Mucosa of rectum (tissue), 2 donors: ENCODE measurements around the gene LAMP1.

Source experiments
- H3K27ac ChIP-seq, 2 donors: one replicate each; pipeline ENCODE4 v1.7.0; 2013; ENCODE audit warnings: inconsistent platforms in 2 of 2, low read depth in 2 of 2, low read length in 2 of 2
- H3K27me3 ChIP-seq, 2 donors: one replicate each; pipeline ENCODE4 v1.7.0; 2013; ENCODE audit warnings: low read length in 2 of 2; ENCODE audit not compliant: control insufficient read depth in 2 of 2, insufficient read depth in 2 of 2
- H3K36me3 ChIP-seq, 2 donors: one replicate each; pipeline ENCODE4 v1.7.0; 2013; ENCODE audit warnings: low read length in 2 of 2; ENCODE audit not compliant: control insufficient read depth in 2 of 2, insufficient read depth in 2 of 2
- H3K4me1 ChIP-seq, 2 donors: one replicate each; pipeline ENCODE4 v1.7.0; 2013; ENCODE audit warnings: low read length in 2 of 2, mild to moderate bottlenecking in 1 of 2; ENCODE audit not compliant: control insufficient read depth in 2 of 2, insufficient read depth in 2 of 2
- H3K4me3 ChIP-seq, 2 donors: one replicate each; pipeline ENCODE4 v1.7.0; 2013; ENCODE audit warnings: low read length in 2 of 2
- H3K9ac ChIP-seq, 2 donors: one replicate each; pipeline ENCODE4 v1.7.0; 2013; ENCODE audit warnings: low read length in 2 of 2, low read depth in 1 of 2, mild to moderate bottlenecking in 1 of 2
- H3K9me3 ChIP-seq, 2 donors: one replicate each; pipeline ENCODE4 v1.7.0; 2013; ENCODE audit warnings: low read length in 2 of 2; ENCODE audit not compliant: control insufficient read depth in 2 of 2
- donor health status: healthy.
- donor health status: Normal muscosa, but diverticular disease.

The LAMP1 gene

GRCh38 chr13:113325779-113326178 lies 28.7 kb downstream of the LAMP1 start:
- Histone ChIP-seq H3K27ac (no peak overlapping the region), H3K4me1 (no peaks in the 10 kb centered on the region), H3K36me3 (peaks cover 29 to 40% of the 10 kb centered on the region in 2 donors), H3K9ac (no peak overlapping the region), H3K27me3 (no peaks in the 10 kb centered on the region), H3K4me3 (no peak overlapping the region), H3K9me3 (no peaks in the 10 kb centered on the region)

GRCh38 chr13:113327391-113327765 lies 30.3 kb downstream of the LAMP1 start:
- H3K36me3 ChIP-seq: peaks cover 13 to 26% of the 10 kb centered on the region in 2 donors
- no peak overlapping the region for H3K27ac ChIP-seq
- H3K27me3 ChIP-seq: no peaks in the 10 kb centered on the region
- no peaks in the 10 kb centered on the region for H3K9me3 ChIP-seq
- no peak overlapping the region for H3K4me3 ChIP-seq
- no peak overlapping the region for H3K9ac ChIP-seq
- no peaks in the 10 kb centered on the region for H3K4me1 ChIP-seq

DNA sequence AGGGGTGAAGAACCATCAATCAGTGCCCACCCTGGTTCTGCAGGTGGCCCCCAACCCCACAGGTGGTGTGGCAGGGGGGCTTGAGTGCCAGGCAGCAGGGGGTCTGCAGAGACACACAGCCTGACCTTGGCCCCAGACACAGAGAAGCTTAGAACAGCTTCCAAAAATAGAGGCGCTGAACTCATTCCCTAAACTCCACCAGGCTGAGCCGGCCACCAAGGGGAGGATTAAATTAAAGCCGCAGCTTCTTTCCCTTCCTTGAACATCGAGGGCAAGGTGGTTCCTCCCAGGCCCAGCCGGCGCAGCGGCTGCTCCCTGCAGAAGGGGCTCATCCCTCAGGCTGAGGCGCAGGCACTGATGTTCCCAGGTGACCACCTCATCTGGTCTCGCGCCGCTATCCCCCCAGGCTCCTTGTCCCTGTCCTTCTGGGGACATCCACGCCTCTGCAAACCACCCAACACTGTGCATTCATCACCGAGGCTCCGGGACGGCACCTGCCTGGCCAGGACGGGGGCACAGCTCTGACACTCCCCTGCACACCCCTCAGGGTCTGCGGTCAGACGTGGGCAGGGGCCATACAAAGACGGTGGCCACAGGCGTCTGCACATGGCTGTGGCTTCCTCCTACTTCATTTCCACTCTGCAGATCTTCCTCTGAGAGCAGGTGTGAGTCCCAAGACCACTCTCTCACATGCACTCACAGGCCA lies 30.9 kb downstream of the LAMP1 start:
- H3K9ac ChIP-seq: no peak overlapping the region
- H3K4me3 ChIP-seq: no peak overlapping the region
- no peaks in the 10 kb centered on the region for H3K4me1 ChIP-seq
- H3K36me3 ChIP-seq: peaks cover 13 to 24% of the 10 kb centered on the region in 2 donors
- no peaks in the 10 kb centered on the region for H3K27me3 ChIP-seq
- no peaks in the 10 kb centered on the region for H3K9me3 ChIP-seq
- H3K27ac ChIP-seq: no peak overlapping the region

GRCh38 chr13:113328851-113329250 lies 31.8 kb downstream of the LAMP1 start:
- Histone ChIP-seq H3K4me1 (no peaks in the 10 kb centered on the region), H3K4me3 (no peak overlapping the region), H3K27me3 (no peaks in the 10 kb centered on the region), H3K36me3 (peaks cover 7 to 14% of the 10 kb centered on the region in 2 donors), H3K9ac (no peak overlapping the region), H3K9me3 (no peaks in the 10 kb centered on the region), H3K27ac (no peak overlapping the region)

- no peak overlapping the region for H3K27ac ChIP-seq
- H3K4me1 ChIP-seq: no peaks in the 10 kb centered on the region
- H3K4me3 ChIP-seq: no peak overlapping the region
- H3K9ac ChIP-seq: no peak overlapping the region
- H3K27me3 ChIP-seq: no peaks in the 10 kb centered on the region
- H3K9me3 ChIP-seq: no peaks in the 10 kb centered on the region
- peaks cover 0 to 8% of the 10 kb centered on the region in 2 donors for H3K36me3 ChIP-seq
Measured at GRCh38 chr13:113329656-113330312, 32.7 kb downstream of the LAMP1 start.

DNA sequence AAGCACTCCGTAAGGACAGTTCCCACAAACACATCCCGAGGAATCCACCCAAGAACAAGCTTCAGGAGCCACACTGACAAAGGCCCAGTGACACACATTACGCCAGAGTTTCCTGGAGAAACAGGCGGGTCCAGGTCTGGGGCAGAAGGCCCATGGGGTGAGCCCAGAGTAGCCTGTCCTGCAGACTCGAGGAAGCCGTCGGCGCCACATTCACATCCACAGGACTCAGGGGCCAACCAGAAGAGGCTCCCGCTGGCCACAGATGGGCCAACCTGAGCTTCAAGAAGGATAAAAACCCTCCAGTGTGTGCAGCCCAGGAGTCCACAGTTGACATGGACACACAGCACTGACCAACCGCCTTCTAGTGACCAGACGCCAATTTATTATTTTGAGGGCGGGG lies 35.6 kb downstream of the LAMP1 start:
- Histone ChIP-seq H3K4me3 (no peak overlapping the region), H3K4me1 (no peaks in the 10 kb centered on the region), H3K9me3 (no peaks in the 10 kb centered on the region), H3K27ac (no peak overlapping the region), H3K27me3 (no peaks in the 10 kb centered on the region), H3K9ac (no peak overlapping the region), H3K36me3 (no peaks in the 10 kb centered on the region)

DNA sequence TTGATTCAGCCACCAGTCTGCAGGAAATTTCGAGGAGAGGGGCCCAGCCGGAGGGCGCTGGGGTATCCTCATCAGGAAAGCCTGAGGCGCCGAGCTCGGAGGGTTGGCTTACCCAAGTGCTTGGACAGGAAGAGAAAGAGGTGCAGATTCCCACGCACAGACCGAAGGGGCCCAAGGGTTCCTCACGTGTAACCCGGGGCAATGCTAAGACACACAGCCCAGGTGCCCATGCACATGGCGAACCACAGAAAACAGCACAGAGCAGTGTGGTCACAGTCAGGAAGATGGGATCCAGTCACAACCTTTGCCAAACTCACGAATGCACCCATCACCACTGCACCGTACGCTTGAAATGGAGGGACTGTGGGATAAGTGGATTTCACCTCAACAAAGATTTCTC lies 36.0 kb downstream of the LAMP1 start:
- Histone ChIP-seq H3K4me3 (no peak overlapping the region), H3K4me1 (no peaks in the 10 kb centered on the region), H3K9me3 (no peaks in the 10 kb centered on the region), H3K36me3 (peaks cover 0 to under 1% of the 10 kb centered on the region in 2 donors), H3K27me3 (no peaks in the 10 kb centered on the region), H3K27ac (no peak overlapping the region), H3K9ac (no peak overlapping the region)

DNA sequence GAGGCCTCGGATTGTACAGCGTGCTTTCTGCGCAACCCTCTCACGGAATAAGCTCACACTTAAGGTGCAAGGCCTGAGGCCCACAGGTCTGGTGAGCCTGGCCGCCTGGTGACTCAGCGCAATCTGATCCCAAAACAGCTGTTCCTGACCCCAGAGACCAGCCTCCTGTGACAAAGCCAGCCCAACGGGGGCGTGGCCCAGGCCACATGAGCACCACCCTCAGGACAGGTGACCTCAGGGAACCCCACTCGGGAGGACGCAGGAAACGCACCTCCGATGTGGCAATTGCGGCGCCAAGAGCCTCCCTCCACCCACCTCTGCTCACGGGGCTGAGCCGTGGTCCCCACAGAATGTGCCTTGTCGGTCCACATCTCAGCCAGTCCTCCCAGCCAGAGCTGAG lies 40.5 kb downstream of the LAMP1 start:
- Histone ChIP-seq H3K4me3 (no peak overlapping the region), H3K4me1 (no peaks in the 10 kb centered on the region), H3K9me3 (no peaks in the 10 kb centered on the region), H3K27ac (no peak overlapping the region), H3K36me3 (peaks cover 0 to 4% of the 10 kb centered on the region in 2 donors), H3K27me3 (no peaks in the 10 kb centered on the region), H3K9ac (no peak overlapping the region)

- H3K36me3 ChIP-seq: peaks cover 3 to 4% of the 10 kb centered on the region in 2 donors
- no peak overlapping the region for H3K4me3 ChIP-seq
- H3K27me3 ChIP-seq: no peaks in the 10 kb centered on the region
- no peak overlapping the region for H3K27ac ChIP-seq
- H3K9ac ChIP-seq: no peak overlapping the region
- H3K4me1 ChIP-seq: no peaks in the 10 kb centered on the region
- no peaks in the 10 kb centered on the region for H3K9me3 ChIP-seq
Measured at GRCh38 chr13:113337976-113338375, 40.9 kb downstream of the LAMP1 start.

- Histone ChIP-seq H3K27me3 (no peaks in the 10 kb centered on the region), H3K4me1 (no peaks in the 10 kb centered on the region), H3K36me3 (peaks cover 8 to 9% of the 10 kb centered on the region in 2 donors), H3K27ac (no peak overlapping the region), H3K9me3 (no peaks in the 10 kb centered on the region), H3K9ac (no peak overlapping the region), H3K4me3 (no peak overlapping the region)
Measured at GRCh38 chr13:113338451-113338850, 41.4 kb downstream of the LAMP1 start.
